Measurements from ENCODE around the gene GP1BB. TPM values are rescaled to one million over a fixed set of nuclear protein-coding genes. Genes with fewer than 3 reads are reported as not detected.
A peak's percentile ranks its signal among the peaks of the same experiment; 100 is the strongest.

The GP1BB gene
- polyA plus RNA-seq, 3 donors = 0.13 to 1.5 (median 0.26) TPM

DNA sequence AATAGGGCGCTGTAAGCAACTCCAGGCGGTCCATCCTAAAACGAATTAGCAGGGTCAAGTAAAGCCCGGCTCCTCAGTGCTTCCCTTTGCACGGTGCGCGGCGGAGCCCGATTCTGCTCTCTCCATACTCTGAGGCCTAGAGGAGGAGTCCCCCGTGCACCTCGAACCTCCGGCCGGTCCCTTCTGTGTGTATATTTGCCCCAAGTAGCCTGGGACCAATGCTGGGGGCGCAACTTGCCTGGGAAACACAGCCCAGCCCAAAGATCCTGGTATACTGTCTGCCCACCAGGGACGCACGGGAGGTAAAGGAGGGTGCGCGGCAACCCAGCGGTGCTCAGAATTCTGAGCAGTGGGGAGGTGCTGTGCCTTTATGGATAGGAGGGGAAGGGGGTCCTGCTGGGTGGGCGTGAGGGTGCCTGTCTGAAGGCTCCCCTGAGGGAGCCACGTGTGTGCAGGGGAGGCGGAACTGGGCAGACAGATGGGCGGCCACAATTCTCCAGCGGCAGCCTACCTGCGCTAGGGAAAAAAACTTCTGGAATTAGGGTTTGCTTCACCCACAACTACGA, 32.5 kb downstream of the GP1BB start:
- Histone ChIP-seq H3K4me3 (replicated peaks in 1 of 3; ENCODE audit: low read depth in 2 of 3, low read length in 3 of 3) (no peak overlapping the region), H3K27me3 (ENCODE audit: control insufficient read depth in 2 of 2, insufficient read depth in 2 of 2, low read length in 2 of 2) (peaks cover 41 to 87% of the 10 kb centered on the region in 2 donors)
- H3K27me3 Mint-ChIP-seq (ENCODE audit: low read depth in 3 of 3) = peaks cover 65 to 93% (median 77%) of the 10 kb centered on the region in 3 donors

DNA sequence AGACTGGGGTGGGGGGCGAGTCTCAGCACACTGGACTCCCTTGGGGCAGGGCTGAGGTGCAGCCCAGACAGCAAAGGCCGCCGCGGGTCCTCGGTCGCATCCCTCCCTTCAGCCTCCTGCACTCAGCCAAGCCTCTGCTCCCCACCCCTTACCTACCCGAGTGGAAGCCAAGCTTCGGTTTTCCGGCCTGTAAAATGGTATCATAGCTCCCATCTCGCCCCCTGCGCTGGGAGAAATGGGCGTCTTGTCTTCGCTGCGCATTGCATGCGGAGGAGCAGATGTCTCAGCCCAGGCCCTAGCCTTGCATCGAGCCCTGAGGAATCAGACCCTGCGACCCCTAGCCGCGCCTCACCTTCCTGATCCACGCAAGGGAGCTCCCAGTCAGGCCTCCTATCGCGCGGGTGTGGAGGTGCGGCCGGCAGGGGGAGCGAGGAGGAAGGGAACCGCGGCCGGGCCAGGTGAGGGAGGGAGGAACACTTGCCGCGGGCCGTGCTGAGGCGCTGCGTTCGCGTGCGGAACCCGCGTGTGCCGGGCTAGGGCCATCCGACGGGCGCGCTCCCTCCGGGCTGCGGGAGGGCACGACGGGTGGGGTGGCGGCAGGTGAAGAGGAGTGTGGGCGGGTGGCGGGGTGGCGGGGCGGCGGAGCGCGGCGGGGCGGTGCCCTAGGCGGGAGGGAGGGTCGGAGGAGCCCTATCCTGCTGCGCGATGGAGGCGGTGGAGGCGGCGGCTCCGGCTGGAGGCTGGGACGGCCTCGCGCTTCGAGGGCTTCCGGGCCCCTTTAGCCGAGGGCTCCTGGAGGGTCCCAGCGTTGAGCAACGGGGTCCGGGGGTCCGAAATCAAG, 33.2 kb downstream of the GP1BB start:
- H3K4me3 ChIP-seq (replicated peaks in 1 of 3; ENCODE audit: low read depth in 2 of 3, low read length in 3 of 3) = peak overlapping the region; percentile 51 to 80 (median 52)
- Mint-ChIP-seq H3K9me3 (peaks cover 0 to 30% (median 14%) of the 10 kb centered on the region in 7 donors), H3K27ac (no peak overlapping the region), H3K4me1 (peaks cover 27% of the 10 kb centered on the region), H3K36me3 (peaks cover 10 to 12% of the 10 kb centered on the region in 2 donors), H3K27me3 (ENCODE audit: low read depth in 3 of 3) (peaks cover 66 to 92% (median 78%) of the 10 kb centered on the region in 3 donors), H3K4me3 (peak overlapping the region; percentile 90 to 96)
- H3K4me2 ChIP-seq (replicated peaks; ENCODE audit: extremely low read depth, low read length, poor library complexity, severe bottlenecking) = peak overlapping the region; percentile 87
- no peaks in the 10 kb centered on the region for H3K36me3 ChIP-seq (replicated peaks in 1 of 2; ENCODE audit: control insufficient read depth in 1 of 2, insufficient read depth in 2 of 2, low read length in 2 of 2)
- H3K9me3 ChIP-seq (replicated peaks in 1 of 2; ENCODE audit: control insufficient read depth in 1 of 2, insufficient read depth in 1 of 2, low read length in 2 of 2) = peaks cover 0 to 35% of the 10 kb centered on the region in 2 donors
- peak; percentile 17 to 43 (median 29) for DNase-seq
- H3K79me2 ChIP-seq (ENCODE audit: insufficient read depth, low read length) = no peaks in the 10 kb centered on the region
- TF ChIP-seq, protein P1, sequence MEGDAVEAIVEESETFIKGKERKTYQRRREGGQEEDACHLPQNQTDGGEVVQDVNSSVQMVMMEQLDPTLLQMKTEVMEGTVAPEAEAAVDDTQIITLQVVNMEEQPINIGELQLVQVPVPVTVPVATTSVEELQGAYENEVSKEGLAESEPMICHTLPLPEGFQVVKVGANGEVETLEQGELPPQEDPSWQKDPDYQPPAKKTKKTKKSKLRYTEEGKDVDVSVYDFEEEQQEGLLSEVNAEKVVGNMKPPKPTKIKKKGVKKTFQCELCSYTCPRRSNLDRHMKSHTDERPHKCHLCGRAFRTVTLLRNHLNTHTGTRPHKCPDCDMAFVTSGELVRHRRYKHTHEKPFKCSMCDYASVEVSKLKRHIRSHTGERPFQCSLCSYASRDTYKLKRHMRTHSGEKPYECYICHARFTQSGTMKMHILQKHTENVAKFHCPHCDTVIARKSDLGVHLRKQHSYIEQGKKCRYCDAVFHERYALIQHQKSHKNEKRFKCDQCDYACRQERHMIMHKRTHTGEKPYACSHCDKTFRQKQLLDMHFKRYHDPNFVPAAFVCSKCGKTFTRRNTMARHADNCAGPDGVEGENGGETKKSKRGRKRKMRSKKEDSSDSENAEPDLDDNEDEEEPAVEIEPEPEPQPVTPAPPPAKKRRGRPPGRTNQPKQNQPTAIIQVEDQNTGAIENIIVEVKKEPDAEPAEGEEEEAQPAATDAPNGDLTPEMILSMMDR (IDR thresholded peaks at IDR 0.05) = peak; percentile 47
- H3K27ac ChIP-seq (ENCODE audit: low read depth in 1 of 2, low read length in 2 of 2) = no peak overlapping the region
- intact Hi-C loops (cut with micrococcal nuclease) = no loop called here
- H3K27me3 ChIP-seq (ENCODE audit: control insufficient read depth in 2 of 2, insufficient read depth in 2 of 2, low read length in 2 of 2) = peaks cover 41 to 86% of the 10 kb centered on the region in 2 donors
- H4K20me1 ChIP-seq (ENCODE audit: insufficient read depth, low read length) = no peaks in the 10 kb centered on the region
- H3K4me1 ChIP-seq (ENCODE audit: control insufficient read depth in 1 of 2, insufficient read depth in 2 of 2, low read length in 2 of 2) = peaks cover 18 to 29% of the 10 kb centered on the region in 2 donors
- H2AFZ ChIP-seq (ENCODE audit: insufficient read depth, low read depth, low read length, poor library complexity, severe bottlenecking) = peak overlapping the region; percentile 80
- peak overlapping the region; percentile 53 for H3K9ac ChIP-seq (ENCODE audit: insufficient read depth, low read length, poor library complexity, severe bottlenecking)
- WGBS (ENCODE audit: insufficient coverage) = 3% methylated on average over 60 of the region's 76 CpGs

More for the DNA sequence above, 32.5 kb downstream of the GP1BB start:
- Histone ChIP-seq H3K79me2 (ENCODE audit: insufficient read depth, low read length) (no peaks in the 10 kb centered on the region), H3K9me3 (replicated peaks in 1 of 2; ENCODE audit: control insufficient read depth in 1 of 2, insufficient read depth in 1 of 2, low read length in 2 of 2) (peaks cover 0 to 35% of the 10 kb centered on the region in 2 donors), H3K27ac (ENCODE audit: low read depth in 1 of 2, low read length in 2 of 2) (no peak overlapping the region), H3K9ac (ENCODE audit: insufficient read depth, low read length, poor library complexity, severe bottlenecking) (no peak overlapping the region), H3K4me2 (replicated peaks; ENCODE audit: extremely low read depth, low read length, poor library complexity, severe bottlenecking) (peak overlapping the region; percentile 87), H2AFZ (ENCODE audit: insufficient read depth, low read depth, low read length, poor library complexity, severe bottlenecking) (peak overlapping the region; percentile 80), H3K4me1 (ENCODE audit: control insufficient read depth in 1 of 2, insufficient read depth in 2 of 2, low read length in 2 of 2) (peaks cover 18 to 26% of the 10 kb centered on the region in 2 donors), H3K36me3 (replicated peaks in 1 of 2; ENCODE audit: control insufficient read depth in 1 of 2, insufficient read depth in 2 of 2, low read length in 2 of 2) (no peaks in the 10 kb centered on the region), H4K20me1 (ENCODE audit: insufficient read depth, low read length) (no peaks in the 10 kb centered on the region)
- Mint-ChIP-seq H3K9me3 (peaks cover 0 to 30% (median 14%) of the 10 kb centered on the region in 7 donors), H3K4me3 (peak overlapping the region; percentile 37 to 96), H3K27ac (no peak overlapping the region), H3K4me1 (peaks cover 26% of the 10 kb centered on the region), H3K36me3 (peaks cover 10 to 12% of the 10 kb centered on the region in 2 donors)
- intact Hi-C loops (cut with micrococcal nuclease) = no loop called here
- TF ChIP-seq, protein P1 (IDR thresholded peaks at IDR 0.05) = no peak
- no peak for DNase-seq
- WGBS (ENCODE audit: insufficient coverage) = 3% methylated on average over 16 of the region's 26 CpGs
